GM12872 (cell line): ENCODE results near the gene BET1.

Experiments used
- TF ChIP-seq, protein P1 (sequence below): IDR thresholded peaks from 3 replicates; pipeline ENCODE4 v1.5.1; 2011; ENCODE audit warnings: low read depth, mild to moderate bottlenecking, low read length, moderate library complexity; ENCODE audit not compliant: insufficient read depth

Gene BET1, protein sequence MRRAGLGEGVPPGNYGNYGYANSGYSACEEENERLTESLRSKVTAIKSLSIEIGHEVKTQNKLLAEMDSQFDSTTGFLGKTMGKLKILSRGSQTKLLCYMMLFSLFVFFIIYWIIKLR

DNA sequence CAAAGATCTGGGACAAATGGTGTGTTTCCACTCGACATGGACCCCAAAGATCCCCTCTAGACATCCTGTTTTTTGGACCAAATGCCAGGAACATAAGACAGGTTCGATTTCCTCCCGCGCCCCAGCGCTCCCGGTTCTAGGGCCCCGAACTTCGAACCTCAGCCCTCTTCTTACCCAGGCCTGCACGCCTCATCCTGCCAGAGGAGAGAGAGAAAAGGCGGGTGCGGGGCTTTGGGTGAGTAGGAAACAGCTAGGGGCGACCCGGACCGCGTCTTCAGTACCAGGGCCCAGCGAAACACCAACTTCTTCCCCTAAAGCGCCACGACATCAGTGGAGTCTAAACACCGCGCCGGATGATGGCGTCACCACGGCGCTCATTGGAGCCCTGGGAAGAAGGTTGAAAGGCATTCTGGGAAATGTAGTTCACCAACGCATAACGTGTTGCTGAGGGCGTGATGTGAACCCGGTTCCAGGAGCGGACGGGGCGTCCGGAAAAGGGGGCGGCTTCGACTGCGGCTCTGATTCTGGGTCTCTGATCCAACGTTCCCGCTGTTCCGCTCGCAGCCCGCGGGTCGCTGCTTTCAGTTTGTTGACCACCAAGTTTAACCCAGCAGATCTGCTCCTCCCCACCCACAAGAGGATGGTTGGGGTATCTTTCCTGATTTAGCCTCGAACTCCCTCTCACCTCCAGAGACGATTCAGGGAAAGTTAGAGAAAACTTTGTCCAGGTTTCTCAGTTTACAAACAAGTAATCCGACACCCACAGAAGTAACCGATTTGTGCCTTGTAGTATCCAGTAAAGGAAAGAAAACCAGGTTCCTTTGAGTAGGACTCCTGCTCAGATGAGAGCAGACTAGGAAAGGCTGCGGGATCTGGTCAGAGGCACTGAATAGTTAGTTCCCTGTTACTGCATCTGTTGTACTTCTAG, at the start of gene BET1:
BET1 (minus strand) TSS at position 332 of the 928 bp plus-strand sequence; CDS start at position 193, 139 bp downstream.
- TF ChIP-seq, protein P1, sequence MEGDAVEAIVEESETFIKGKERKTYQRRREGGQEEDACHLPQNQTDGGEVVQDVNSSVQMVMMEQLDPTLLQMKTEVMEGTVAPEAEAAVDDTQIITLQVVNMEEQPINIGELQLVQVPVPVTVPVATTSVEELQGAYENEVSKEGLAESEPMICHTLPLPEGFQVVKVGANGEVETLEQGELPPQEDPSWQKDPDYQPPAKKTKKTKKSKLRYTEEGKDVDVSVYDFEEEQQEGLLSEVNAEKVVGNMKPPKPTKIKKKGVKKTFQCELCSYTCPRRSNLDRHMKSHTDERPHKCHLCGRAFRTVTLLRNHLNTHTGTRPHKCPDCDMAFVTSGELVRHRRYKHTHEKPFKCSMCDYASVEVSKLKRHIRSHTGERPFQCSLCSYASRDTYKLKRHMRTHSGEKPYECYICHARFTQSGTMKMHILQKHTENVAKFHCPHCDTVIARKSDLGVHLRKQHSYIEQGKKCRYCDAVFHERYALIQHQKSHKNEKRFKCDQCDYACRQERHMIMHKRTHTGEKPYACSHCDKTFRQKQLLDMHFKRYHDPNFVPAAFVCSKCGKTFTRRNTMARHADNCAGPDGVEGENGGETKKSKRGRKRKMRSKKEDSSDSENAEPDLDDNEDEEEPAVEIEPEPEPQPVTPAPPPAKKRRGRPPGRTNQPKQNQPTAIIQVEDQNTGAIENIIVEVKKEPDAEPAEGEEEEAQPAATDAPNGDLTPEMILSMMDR: no peak

DNA sequence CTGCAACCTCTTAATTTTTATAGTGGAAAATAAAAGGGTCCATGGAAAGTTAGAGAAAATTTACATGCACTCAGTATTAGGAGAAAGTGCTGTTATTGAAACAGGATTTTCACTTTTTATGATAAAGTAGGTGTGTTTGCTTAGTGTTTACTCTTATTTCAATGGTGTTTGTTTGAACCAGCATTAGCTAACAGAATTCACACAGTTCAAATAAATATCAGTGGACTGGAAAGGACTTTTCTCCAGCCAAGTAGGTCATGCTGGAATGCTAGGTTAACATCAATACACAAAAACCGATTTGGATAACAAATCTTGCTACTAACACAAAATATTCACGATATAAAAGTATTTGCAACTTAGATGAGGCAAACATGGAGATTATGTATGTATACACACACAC, 49.4 kb upstream of the BET1 start:
- TF ChIP-seq, protein P1: no peak

DNA sequence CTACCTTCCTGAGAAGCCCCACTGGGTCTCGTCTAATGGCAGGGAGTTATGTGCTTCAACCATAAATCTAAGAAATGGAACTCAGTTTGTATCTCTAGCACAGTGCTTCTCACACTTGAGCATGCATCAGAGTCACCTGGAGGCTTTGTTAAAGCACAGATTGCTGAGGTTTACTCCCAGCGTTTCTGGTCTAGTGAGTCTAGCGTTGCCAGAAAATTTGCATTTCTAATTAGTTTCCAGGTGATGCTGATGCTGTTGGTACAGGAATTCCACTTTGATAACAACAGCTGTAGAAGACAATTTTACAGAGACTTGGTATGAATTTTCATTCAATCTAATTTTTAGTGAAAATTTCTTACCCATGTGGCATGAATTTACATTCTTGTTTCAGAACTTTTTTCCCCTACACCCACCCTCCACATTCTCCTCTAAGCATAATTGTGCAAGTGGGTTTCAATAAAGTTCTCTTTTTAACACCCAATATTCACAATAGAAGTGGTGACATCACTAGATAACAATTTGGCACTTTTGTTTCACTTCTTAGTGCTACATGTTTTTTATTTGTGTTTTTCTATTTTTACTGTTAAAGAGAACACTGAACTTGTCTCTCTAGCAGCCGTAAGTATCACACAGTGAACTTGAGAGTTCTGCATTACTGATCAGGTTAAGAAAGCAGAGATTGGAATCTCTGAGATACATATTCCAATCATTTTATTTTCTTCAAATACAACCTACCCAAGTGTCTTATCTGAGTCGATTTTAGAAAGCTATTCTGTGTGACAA, 48.4 kb upstream of the BET1 start:
- TF ChIP-seq, protein P1: no peak

DNA sequence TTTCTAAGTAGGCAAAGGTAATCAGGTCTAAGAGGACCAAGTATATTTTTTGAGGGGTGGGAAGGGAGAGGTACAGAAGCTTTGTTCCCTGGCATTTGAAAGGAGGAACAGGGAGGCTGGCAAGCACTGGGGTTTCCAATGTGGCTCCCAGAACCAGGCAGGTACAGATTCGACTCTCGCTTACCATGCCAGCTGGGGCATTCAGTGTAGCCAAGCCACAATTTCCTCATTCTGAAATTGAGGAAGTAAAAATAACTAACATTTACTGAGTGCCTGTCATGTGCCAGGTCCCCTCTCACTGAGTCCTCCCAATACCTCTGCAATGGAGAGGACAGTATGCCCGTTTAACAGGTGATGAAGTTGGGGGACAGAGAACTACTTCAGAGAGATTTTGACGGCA, 45.9 kb upstream of the BET1 start:
- TF ChIP-seq, protein P1: no peak

DNA sequence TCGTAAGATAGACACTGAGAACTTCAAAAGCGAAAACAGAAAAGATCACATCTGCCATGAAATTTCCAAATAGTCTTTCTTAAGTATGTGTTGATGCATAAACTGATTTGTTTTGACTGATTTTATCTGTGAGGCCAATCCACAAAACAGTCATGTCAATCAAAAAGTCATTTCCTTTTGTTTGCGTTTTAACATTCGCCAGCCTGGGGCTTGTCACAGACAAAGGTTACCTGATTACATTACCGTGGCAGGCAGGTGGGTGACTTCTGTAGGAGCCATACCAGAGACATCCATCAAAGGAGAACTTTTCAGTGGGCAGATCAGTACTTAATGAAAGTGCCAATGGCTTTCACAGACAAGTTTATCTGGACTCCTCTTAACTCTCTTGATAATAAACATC, 45.5 kb upstream of the BET1 start:
- TF ChIP-seq, protein P1: no peak

DNA sequence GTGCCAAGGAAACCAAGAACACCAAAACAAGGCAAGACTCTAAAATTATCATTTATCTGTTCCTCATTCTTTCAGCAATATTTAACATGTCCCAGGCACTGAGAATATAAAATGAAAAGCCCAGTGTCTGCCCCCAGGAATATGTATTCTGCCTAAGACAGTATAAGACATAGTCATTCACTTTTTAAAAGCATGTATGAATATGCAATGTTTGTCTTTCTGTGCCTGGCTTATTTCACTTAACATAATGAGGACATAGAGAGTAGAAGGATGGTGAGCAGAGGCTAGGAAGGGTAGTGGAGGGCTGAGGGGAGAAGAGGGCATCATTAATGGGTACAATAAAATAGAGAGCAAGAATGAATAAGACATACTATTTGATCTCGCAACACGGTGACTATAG, 44.6 kb upstream of the BET1 start:
- TF ChIP-seq, protein P1: no peak

DNA sequence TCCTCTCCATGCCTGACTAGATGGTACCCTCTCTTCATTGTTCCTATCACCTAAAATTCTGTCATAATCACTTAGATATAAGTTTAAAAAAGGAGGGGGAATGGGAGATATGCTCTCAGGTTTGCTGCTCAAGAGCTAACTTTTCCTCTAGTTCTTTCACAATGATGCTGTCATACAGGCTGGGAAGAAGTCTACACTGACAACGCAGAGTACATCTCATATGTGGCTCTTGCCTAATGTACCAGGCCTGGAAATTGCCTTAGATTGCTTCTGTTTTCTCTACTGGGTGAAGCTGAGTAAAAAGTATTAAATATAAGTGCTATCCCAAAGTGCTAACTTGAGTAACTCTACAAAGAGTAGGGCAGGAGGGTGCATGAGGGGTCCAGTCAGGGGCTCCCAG, 43.8 kb upstream of the BET1 start:
- TF ChIP-seq, protein P1: no peak
